Measurements from ENCODE around the gene OLA1.

Gene OLA1

DNA sequence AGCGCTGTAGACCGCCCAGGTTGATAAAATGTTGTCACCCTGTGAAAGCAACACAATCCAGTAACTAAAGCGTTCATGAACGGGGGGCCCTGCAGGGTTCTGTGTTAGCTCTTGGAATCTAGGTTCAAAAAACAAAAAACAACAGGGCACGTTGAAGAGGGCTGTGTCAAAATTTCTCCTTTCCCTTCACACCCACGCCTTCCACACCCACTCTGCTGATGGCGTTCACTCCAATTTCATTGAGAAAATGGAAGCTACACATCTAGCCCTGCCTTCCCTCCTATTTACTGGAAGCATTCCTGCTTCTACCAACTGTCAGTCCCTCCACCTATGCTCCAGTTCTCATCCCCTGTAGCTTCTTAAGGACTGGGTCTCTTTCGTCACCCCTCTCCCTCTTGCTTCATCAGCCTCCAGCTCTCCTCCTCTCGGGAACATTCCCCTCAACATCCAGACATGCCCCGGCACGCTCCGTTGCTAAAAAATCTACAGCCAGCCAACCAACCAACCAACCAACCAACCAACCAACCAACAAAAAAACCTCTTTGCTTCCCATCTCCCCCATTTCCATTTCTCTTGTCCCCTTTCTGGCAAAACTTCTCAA lies 184.7 kb downstream of the OLA1 start:
- peak overlapping the region; percentile 82 for H2AK5ac ChIP-seq (ENCODE audit: low read length)
- WGBS (ENCODE audit: extremely low coverage, insufficient coverage, low lambda C conversion rate), result no CpG with 5 or more reads among the region's 12 CpGs
- no peaks in the 10 kb centered on the region for H3K27me3 ChIP-seq (ENCODE audit: insufficient read depth, low read length, poor library complexity)
- no peak for DNase-seq
- H2BK120ac ChIP-seq (ENCODE audit: low read depth, low read length), result peak overlapping the region; percentile 5
- no peak overlapping the region for H4K8ac ChIP-seq (ENCODE audit: low read depth, low read length)
- no peak overlapping the region for H3K4me2 ChIP-seq (ENCODE audit: low read length)
- no peak overlapping the region for H2BK15ac ChIP-seq (replicated peaks; ENCODE audit: low read depth)
- H3K36me3 ChIP-seq (ENCODE audit: control insufficient read depth, insufficient read depth, low read length), result no peaks in the 10 kb centered on the region
- peak overlapping the region; percentile 66 for H4K5ac ChIP-seq (ENCODE audit: low read length)
- no peak overlapping the region for H3K4me3 ChIP-seq (ENCODE audit: low read length)
- no peak overlapping the region for H3K9ac ChIP-seq (ENCODE audit: low read length)
- H3K4ac ChIP-seq (ENCODE audit: low read depth, low read length), result no peak overlapping the region
- H3K79me1 ChIP-seq (ENCODE audit: low read length), result no peaks in the 10 kb centered on the region
- peak overlapping the region; percentile 80 for H2BK5ac ChIP-seq (ENCODE audit: low read length)
- H3K4me1 ChIP-seq (ENCODE audit: control insufficient read depth, low read depth, low read length), result peaks cover 11% of the 10 kb centered on the region
- H3K18ac ChIP-seq (ENCODE audit: low read length), result peak overlapping the region; percentile 56
- H3K27ac ChIP-seq (ENCODE audit: low read depth, low read length), result peak overlapping the region; percentile 72
- H3K56ac ChIP-seq (ENCODE audit: low read length), result peak overlapping the region; percentile 76
- no peaks in the 10 kb centered on the region for H3K79me2 ChIP-seq (ENCODE audit: control insufficient read depth, insufficient read depth, low read length)
- H3K23ac ChIP-seq (ENCODE audit: low read length), result peak overlapping the region; percentile 94

DNA sequence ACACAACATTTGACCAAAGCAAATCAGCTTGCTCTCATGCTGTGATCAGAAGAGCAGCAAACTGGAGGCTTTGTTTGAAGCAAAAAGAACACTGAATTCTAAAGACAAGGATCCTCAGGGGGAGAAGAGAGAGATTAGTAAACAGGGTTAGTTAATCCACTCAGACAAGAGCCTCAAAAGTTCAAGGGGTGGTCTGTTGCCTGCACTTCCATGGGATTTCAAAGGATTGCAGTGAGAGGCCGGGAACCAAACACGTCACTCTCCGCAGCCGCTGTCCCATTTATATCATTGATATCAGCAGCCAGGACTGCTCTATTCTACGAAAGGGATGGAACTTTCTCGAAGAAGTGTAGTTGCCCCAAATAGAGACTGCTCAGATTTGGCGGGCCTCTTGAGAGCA lies 185.4 kb downstream of the OLA1 start:
- Histone ChIP-seq H3K56ac (ENCODE audit: low read length) (no peak overlapping the region), H3K4me2 (ENCODE audit: low read length) (no peak overlapping the region), H3K9ac (ENCODE audit: low read length) (no peak overlapping the region), H3K4me3 (ENCODE audit: low read length) (no peak overlapping the region), H3K4ac (ENCODE audit: low read depth, low read length) (no peak overlapping the region), H3K79me1 (ENCODE audit: low read length) (no peaks in the 10 kb centered on the region), H4K8ac (ENCODE audit: low read depth, low read length) (no peak overlapping the region), H3K27ac (ENCODE audit: low read depth, low read length) (peak overlapping the region; percentile 72), H2BK15ac (replicated peaks; ENCODE audit: low read depth) (no peak overlapping the region), H3K4me1 (ENCODE audit: control insufficient read depth, low read depth, low read length) (peaks cover 11% of the 10 kb centered on the region), H4K5ac (ENCODE audit: low read length) (no peak overlapping the region), H3K18ac (ENCODE audit: low read length) (peak overlapping the region; percentile 16), H3K27me3 (ENCODE audit: insufficient read depth, low read length, poor library complexity) (no peaks in the 10 kb centered on the region), H2BK5ac (ENCODE audit: low read length) (no peak overlapping the region), H3K23ac (ENCODE audit: low read length) (no peak overlapping the region), H3K36me3 (ENCODE audit: control insufficient read depth, insufficient read depth, low read length) (no peaks in the 10 kb centered on the region), H2BK120ac (ENCODE audit: low read depth, low read length) (peak overlapping the region; percentile 7), H2AK5ac (ENCODE audit: low read length) (no peak overlapping the region), H3K79me2 (ENCODE audit: control insufficient read depth, insufficient read depth, low read length) (no peaks in the 10 kb centered on the region)
- WGBS (ENCODE audit: extremely low coverage, insufficient coverage, low lambda C conversion rate), result no CpG with 5 or more reads among the region's 7 CpGs
- DNase-seq, result peak; percentile 58

DNA sequence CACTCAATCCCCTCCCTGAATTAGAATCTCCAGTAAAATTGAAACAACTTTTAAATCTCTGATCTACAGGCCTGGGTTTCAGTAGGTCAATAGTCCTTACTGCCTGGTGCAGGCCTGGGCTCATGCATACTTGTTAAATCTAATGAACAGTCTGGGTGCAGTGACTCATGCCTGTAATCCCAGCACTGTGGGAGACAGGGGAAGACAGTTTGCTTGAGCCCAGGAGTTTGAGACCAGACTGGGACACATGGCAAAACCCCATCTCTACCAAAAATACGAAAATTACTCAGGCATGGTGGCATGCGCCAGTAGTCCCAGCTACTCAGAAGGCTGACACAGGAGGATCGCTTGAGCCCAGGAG lies 188.5 kb downstream of the OLA1 start:
- Histone ChIP-seq H3K36me3 (ENCODE audit: control insufficient read depth, insufficient read depth, low read length) (no peaks in the 10 kb centered on the region), H4K8ac (ENCODE audit: low read depth, low read length) (no peak overlapping the region), H3K9ac (ENCODE audit: low read length) (peak overlapping the region; percentile 17), H3K4me3 (ENCODE audit: low read length) (no peak overlapping the region), H3K4me1 (ENCODE audit: control insufficient read depth, low read depth, low read length) (peaks cover 11% of the 10 kb centered on the region), H3K79me2 (ENCODE audit: control insufficient read depth, insufficient read depth, low read length) (no peaks in the 10 kb centered on the region), H3K4ac (ENCODE audit: low read depth, low read length) (no peak overlapping the region), H3K56ac (ENCODE audit: low read length) (peak overlapping the region; percentile 73), H2BK15ac (replicated peaks; ENCODE audit: low read depth) (no peak overlapping the region), H2BK5ac (ENCODE audit: low read length) (peak overlapping the region; percentile 64), H3K18ac (ENCODE audit: low read length) (peak overlapping the region; percentile 8), H3K4me2 (ENCODE audit: low read length) (no peak overlapping the region), H3K27me3 (ENCODE audit: insufficient read depth, low read length, poor library complexity) (no peaks in the 10 kb centered on the region), H3K23ac (ENCODE audit: low read length) (no peak overlapping the region), H2AK5ac (ENCODE audit: low read length) (peak overlapping the region; percentile 52), H3K79me1 (ENCODE audit: low read length) (no peaks in the 10 kb centered on the region), H2BK120ac (ENCODE audit: low read depth, low read length) (no peak overlapping the region), H4K5ac (ENCODE audit: low read length) (no peak overlapping the region), H3K27ac (ENCODE audit: low read depth, low read length) (peak overlapping the region; percentile 50)
- no peak for DNase-seq
- no CpG with 5 or more reads among the region's 3 CpGs for WGBS (ENCODE audit: extremely low coverage, insufficient coverage, low lambda C conversion rate)

DNA sequence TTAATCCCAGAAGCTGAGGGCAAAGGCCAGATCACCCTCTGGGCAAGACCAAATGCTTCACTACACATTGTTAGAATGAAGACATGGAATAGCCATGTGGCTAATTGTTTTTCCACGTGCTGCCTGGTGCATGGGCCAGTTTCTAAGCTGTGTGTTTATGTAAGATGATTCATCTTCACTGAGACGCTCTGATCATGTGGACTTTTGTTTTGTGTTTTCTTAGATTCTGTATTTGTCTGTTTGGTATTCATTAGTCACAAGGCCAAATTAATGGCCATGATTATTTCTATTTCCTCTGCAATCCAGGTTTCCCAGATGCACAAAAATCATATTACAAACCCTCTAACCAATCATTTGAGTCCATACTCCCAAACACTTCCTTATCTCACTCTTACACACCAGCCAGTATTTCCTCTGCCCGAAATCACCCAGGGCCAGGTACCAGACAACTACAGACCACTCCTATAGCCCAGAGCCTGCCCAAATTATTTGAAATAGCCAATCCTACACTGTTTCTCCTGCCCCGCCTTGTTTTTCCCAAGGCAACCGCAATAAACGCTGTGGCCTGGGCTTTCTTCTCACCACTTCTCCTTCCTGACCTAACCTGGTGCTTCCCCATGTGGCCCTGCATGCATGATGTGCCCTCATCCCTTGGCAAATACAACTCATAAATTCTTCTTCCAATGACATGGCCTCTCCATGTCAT lies 189.0 kb downstream of the OLA1 start:
- Histone ChIP-seq H3K4ac (ENCODE audit: low read depth, low read length) (no peak overlapping the region), H3K4me3 (ENCODE audit: low read length) (no peak overlapping the region), H3K79me1 (ENCODE audit: low read length) (no peaks in the 10 kb centered on the region), H3K9ac (ENCODE audit: low read length) (no peak overlapping the region), H3K27ac (ENCODE audit: low read depth, low read length) (peak overlapping the region; percentile 50), H3K4me2 (ENCODE audit: low read length) (no peak overlapping the region), H3K56ac (ENCODE audit: low read length) (peak overlapping the region; percentile 73), H3K27me3 (ENCODE audit: insufficient read depth, low read length, poor library complexity) (no peaks in the 10 kb centered on the region), H2BK15ac (replicated peaks; ENCODE audit: low read depth) (no peak overlapping the region), H3K23ac (ENCODE audit: low read length) (no peak overlapping the region), H3K4me1 (ENCODE audit: control insufficient read depth, low read depth, low read length) (peaks cover 11% of the 10 kb centered on the region), H3K36me3 (ENCODE audit: control insufficient read depth, insufficient read depth, low read length) (no peaks in the 10 kb centered on the region), H3K18ac (ENCODE audit: low read length) (peak overlapping the region; percentile 8), H2AK5ac (ENCODE audit: low read length) (peak overlapping the region; percentile 52), H2BK5ac (ENCODE audit: low read length) (peak overlapping the region; percentile 64), H4K5ac (ENCODE audit: low read length) (no peak overlapping the region), H4K8ac (ENCODE audit: low read depth, low read length) (no peak overlapping the region), H2BK120ac (ENCODE audit: low read depth, low read length) (peak overlapping the region; percentile 62), H3K79me2 (ENCODE audit: control insufficient read depth, insufficient read depth, low read length) (no peaks in the 10 kb centered on the region)
- WGBS (ENCODE audit: extremely low coverage, insufficient coverage, low lambda C conversion rate), result 100% methylated on average over 1 of the region's 6 CpGs
- no peak for DNase-seq

DNA sequence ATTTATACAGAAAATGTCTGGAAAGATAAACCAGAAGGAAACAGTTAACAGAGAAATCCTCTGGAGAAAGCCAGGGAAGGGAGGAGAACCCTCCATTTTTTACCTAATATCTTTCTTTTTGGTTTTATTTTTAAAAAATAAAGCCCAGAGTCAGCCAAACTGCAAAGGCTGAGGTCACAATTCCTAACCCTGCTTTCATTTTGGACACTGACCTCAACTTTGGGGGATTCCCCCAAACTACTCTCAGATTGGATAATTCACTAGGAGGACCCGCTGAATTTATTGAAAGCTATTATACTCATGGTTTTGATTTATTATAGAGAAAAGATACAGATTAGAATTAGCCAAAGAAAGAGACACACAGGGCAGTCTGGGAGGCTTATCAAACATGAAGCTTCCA lies 189.9 kb downstream of the OLA1 start:
- Histone ChIP-seq H3K18ac (ENCODE audit: low read length) (no peak overlapping the region), H3K79me2 (ENCODE audit: control insufficient read depth, insufficient read depth, low read length) (no peaks in the 10 kb centered on the region), H4K8ac (ENCODE audit: low read depth, low read length) (no peak overlapping the region), H3K4me1 (ENCODE audit: control insufficient read depth, low read depth, low read length) (peaks cover 11% of the 10 kb centered on the region), H3K4me2 (ENCODE audit: low read length) (no peak overlapping the region), H2AK5ac (ENCODE audit: low read length) (no peak overlapping the region), H3K79me1 (ENCODE audit: low read length) (no peaks in the 10 kb centered on the region), H3K27ac (ENCODE audit: low read depth, low read length) (no peak overlapping the region), H3K4ac (ENCODE audit: low read depth, low read length) (no peak overlapping the region), H2BK120ac (ENCODE audit: low read depth, low read length) (no peak overlapping the region), H3K4me3 (ENCODE audit: low read length) (no peak overlapping the region), H3K56ac (ENCODE audit: low read length) (no peak overlapping the region), H3K36me3 (ENCODE audit: control insufficient read depth, insufficient read depth, low read length) (no peaks in the 10 kb centered on the region), H3K9ac (ENCODE audit: low read length) (no peak overlapping the region), H2BK5ac (ENCODE audit: low read length) (no peak overlapping the region), H3K23ac (ENCODE audit: low read length) (no peak overlapping the region), H3K27me3 (ENCODE audit: insufficient read depth, low read length, poor library complexity) (no peaks in the 10 kb centered on the region), H4K5ac (ENCODE audit: low read length) (no peak overlapping the region), H2BK15ac (replicated peaks; ENCODE audit: low read depth) (no peak overlapping the region)
- DNase-seq, result no peak
- no CpG with 5 or more reads among the region's 1 CpG for WGBS (ENCODE audit: extremely low coverage, insufficient coverage, low lambda C conversion rate)

Data from mesendoderm (in vitro differentiated cells).